H1 (cell line): Measurements from ENCODE around the gene ANKLE1. TPM values are rescaled to one million over a fixed set of nuclear protein-coding genes. Genes with fewer than 3 reads are reported as not detected.

Experiments
- BRCA1 ChIP-seq: IDR thresholded peaks from 2 replicates; pipeline ENCODE4 v1.6.1; 2012; ENCODE audit warnings: low read depth, low read length, improper control_type of control experiment
- KDM5A ChIP-seq: fragments of 200-600 bp; IDR thresholded peaks from 2 replicates; pipeline ENCODE4 v1.7.1; 2012; ENCODE audit warnings: mild to moderate bottlenecking, low read length, inconsistent platforms, mixed read lengths
- RAD21 ChIP-seq, 2 experiments: IDR thresholded peaks in 1 of 2; conservative IDR thresholded peaks in 1 of 2; 2 replicates each; pipeline ENCODE4 v1.6.1; 2011; ENCODE audit warnings: low read depth in 2 of 2, low read length in 2 of 2, improper control_type of control experiment in 1 of 2, inconsistent platforms in 1 of 2, mild to moderate bottlenecking in 1 of 2, moderate library complexity in 1 of 2
- RBBP5 ChIP-seq: IDR thresholded peaks from 2 replicates; pipeline ENCODE4 v1.7.1; 2012; ENCODE audit warnings: low read depth, mild to moderate bottlenecking, inconsistent platforms, low read length, moderate library complexity, borderline replicate concordance
- SIRT6 ChIP-seq: IDR thresholded peaks from one replicate; pipeline ENCODE4 v1.7.1; 2012; ENCODE audit warnings: low read length, inconsistent platforms
- SRF ChIP-seq: IDR thresholded peaks from 2 replicates; pipeline ENCODE4 v1.6.1; 2011; ENCODE audit warnings: mild to moderate bottlenecking, low read depth, low read length, moderate library complexity
- TAF1 ChIP-seq: IDR thresholded peaks from 2 replicates; pipeline ENCODE4 v1.6.1; 2011; ENCODE audit warnings: mild to moderate bottlenecking, low read depth, low read length
- polyA plus RNA-seq, 7 experiments: library from polyadenylated mRNA; depleted of rRNA in 3 of 7; stranded (reverse) in 5 of 7; unstranded in 2 of 7; fragments of >200 nt in 5 of 7; fragments of 200-250 nt in 2 of 7; gene quantifications; 1 replicate in 5 of 7; 2 replicates in 1 of 7; 4 replicates in 1 of 7; pipeline versions ENCODE4 v1.2.1 to v1.2.3, GENCODE V29; 2011 to 2013; ENCODE audit warnings: missing spikeins in 2 of 7, mixed read lengths in 2 of 7
- total RNA-seq: library from RNA; stranded (reverse); fragmentation: NEBNext Ultra II Directional; extraction: Animal tissue kit (Norgen Biotek cat#: 25700); gene quantifications from 2 replicates; pipeline ENCODE4 v1.2.1, GENCODE V29; 2021
- TF ChIP-seq, protein P1 (sequence below): IDR thresholded peaks from 2 replicates; pipeline ENCODE4 v1.6.1; 2012; ENCODE audit warnings: inconsistent platforms

The ANKLE1 gene
- total and polyA plus RNA-seq, 2 of the 8 experiments (the other 6 are each of a cell fraction or from before 2014, with no cell fraction given): 6.1 to 9.6 TPM

DNA sequence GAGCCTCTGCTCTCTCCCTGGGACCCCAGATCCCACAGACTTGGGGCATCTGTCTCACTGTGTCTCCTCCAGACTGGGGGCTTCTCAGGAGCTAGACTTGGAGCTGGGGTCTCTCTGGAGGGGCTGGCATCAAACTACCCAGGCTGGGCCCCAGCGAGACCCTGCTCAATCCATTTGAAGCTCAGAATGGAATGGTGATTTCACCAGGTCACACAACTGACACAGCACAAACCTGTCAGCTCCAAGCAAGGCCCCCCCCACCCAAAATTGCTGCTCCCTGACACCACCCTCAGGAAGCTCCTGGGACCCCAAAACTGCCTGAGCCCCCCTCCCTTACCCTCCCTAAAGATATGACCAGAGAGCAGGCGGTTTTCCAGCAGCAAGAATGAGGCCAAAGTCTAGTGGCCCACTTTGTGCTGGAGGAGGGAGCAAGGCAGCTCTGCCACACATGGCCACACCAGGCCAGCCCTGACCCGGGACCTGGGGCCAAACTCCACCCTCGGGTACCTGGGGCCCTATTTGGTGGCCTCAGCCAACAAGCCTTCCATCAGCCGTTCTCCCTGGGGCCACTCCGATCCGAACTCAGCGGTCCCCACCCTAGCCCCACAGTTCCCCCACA, 38.4 kb upstream of the ANKLE1 start (continued):
- TF ChIP-seq SRF: no peak
- no peak for TF ChIP-seq BRCA1
- TF ChIP-seq, protein P1, sequence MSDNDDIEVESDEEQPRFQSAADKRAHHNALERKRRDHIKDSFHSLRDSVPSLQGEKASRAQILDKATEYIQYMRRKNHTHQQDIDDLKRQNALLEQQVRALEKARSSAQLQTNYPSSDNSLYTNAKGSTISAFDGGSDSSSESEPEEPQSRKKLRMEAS: no peak
- TF ChIP-seq TAF1: no peak
- no peak for TF ChIP-seq RBBP5
- TF ChIP-seq RAD21 (IDR thresholded peaks at IDR 0.05 in 1 of 2, conservative IDR thresholded peaks at IDR 0.05 in 1 of 2; ENCODE audit: low read depth in 2 of 2, low read length in 2 of 2): no peak
- no peak for TF ChIP-seq SIRT6
- TF ChIP-seq KDM5A: no peak
